CD4-positive, CD25-positive, alpha-beta regulatory T cell (primary cell): ENCODE data around the gene TTC12. TPM values are rescaled to one million over a fixed set of nuclear protein-coding genes. Genes with fewer than 3 reads are reported as not detected.

Source experiments
- ATAC-seq, 2 donors: fragments of 150-1000 bp; cut with Tn5 transposase; one replicate each; pipeline ENCODE4 v1.10.0; 2021; ENCODE audit warnings: low read depth in 2 of 2, moderate number of reproducible peaks in 2 of 2, moderate library complexity in 1 of 2
- DNase-seq, 3 donors: peaks; one replicate each; pipeline versions ENCODE4 v3.0.0 to v3.0.0-alpha.2; 2012 to 2022; ENCODE audit warnings: mixed read lengths in 1 of 3
- H3K27ac ChIP-seq: one replicate; pipeline ENCODE4 v1.7.0; 2013; ENCODE audit warnings: mild to moderate bottlenecking, low read length; ENCODE audit not compliant: insufficient read depth, poor library complexity, severe bottlenecking
- H3K27me3 ChIP-seq: one replicate; pipeline ENCODE4 v1.7.0; 2013; ENCODE audit warnings: low read length; ENCODE audit not compliant: control insufficient read depth, insufficient read depth
- H3K36me3 ChIP-seq: one replicate; pipeline ENCODE4 v1.7.0; 2013; ENCODE audit warnings: mild to moderate bottlenecking, low read length, moderate library complexity; ENCODE audit not compliant: control insufficient read depth, insufficient read depth
- H3K4me1 ChIP-seq: 2 replicates; pipeline ENCODE4 v1.7.0; 2013; ENCODE audit warnings: mild to moderate bottlenecking, low read length; ENCODE audit not compliant: insufficient read depth, control insufficient read depth, poor library complexity, severe bottlenecking
- H3K4me3 ChIP-seq: one replicate; pipeline ENCODE4 v1.7.0; 2013; ENCODE audit warnings: low read depth, mild to moderate bottlenecking, low read length, moderate library complexity
- H3K9me3 ChIP-seq, 2 experiments: 1 replicate in 1 of 2; 2 replicates in 1 of 2; pipeline ENCODE4 v1.7.0; 2013; ENCODE audit warnings: low read length in 2 of 2, mild to moderate bottlenecking in 1 of 2, moderate library complexity in 1 of 2; ENCODE audit not compliant: control insufficient read depth in 2 of 2
- H3K27ac Mint-ChIP-seq, 3 donors: one replicate each; pipeline ENCODE4 v1.8.0; 2020 to 2022; ENCODE audit warnings: mild to moderate bottlenecking in 3 of 3, mixed read lengths in 3 of 3, moderate library complexity in 2 of 3
- H3K27me3 Mint-ChIP-seq: one replicate; pipeline ENCODE4 v1.8.0; 2022; ENCODE audit warnings: mild to moderate bottlenecking, mixed read lengths
- H3K36me3 Mint-ChIP-seq: one replicate; pipeline ENCODE4 v1.8.0; 2020; ENCODE audit warnings: mixed read lengths
- H3K4me1 Mint-ChIP-seq, 4 donors: one replicate each; pipeline ENCODE4 v1.8.0; 2020 to 2022; ENCODE audit warnings: mixed read lengths in 4 of 4, mild to moderate bottlenecking in 1 of 4
- H3K4me3 Mint-ChIP-seq, 4 donors: one replicate each; pipeline ENCODE4 v1.8.0; 2020 to 2022; ENCODE audit warnings: mild to moderate bottlenecking in 4 of 4, mixed read lengths in 4 of 4, moderate library complexity in 3 of 4
- H3K9me3 Mint-ChIP-seq, 7 donors: one replicate each; pipeline ENCODE4 v1.8.0; 2020 to 2022; ENCODE audit warnings: mixed read lengths in 7 of 7, mild to moderate bottlenecking in 3 of 7, moderate library complexity in 2 of 7
- polyA plus RNA-seq, 4 donors: library from polyadenylated mRNA; unstranded; fragments of 300-500 nt; fragmentation: Illumina TruSeq; gene quantifications; one replicate each; pipeline ENCODE4 v1.2.3, GENCODE V29; 2021
- total RNA-seq: library from RNA; stranded (reverse); gene quantifications from one replicate; pipeline ENCODE4 v1.2.3, GENCODE V29; 2022

TTC12 gene
- total and polyA plus RNA-seq, 5 donors from 2014 or later, result 8.0 to 22.2 (median 10.6) TPM

DNA sequence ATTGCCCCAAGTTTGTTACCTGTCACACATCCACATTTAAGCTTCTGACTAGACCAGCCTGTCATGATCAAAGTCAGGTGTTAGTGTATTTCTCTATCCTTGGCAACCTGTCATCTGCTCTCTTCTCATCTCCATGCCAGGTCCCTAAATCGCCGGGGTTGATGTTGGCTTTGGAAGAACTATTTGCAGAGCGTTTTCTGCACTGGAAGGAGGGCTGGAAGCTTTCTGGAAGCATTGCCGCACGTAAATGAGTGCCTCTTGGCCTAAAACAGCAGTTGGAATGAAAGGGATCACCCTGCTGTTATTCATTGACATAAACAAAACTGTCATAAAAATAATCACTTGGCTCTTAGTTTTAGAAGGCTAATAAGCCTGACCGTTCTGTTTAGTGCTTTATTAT, 1.4 kb downstream of the TTC12 start:
- H3K4me1 ChIP-seq, result peaks cover 13% of the 10 kb centered on the region
- H3K9me3 ChIP-seq, result no peaks in the 10 kb centered on the region
- H3K27me3 Mint-ChIP-seq, result no peaks in the 10 kb centered on the region
- no peaks in the 10 kb centered on the region for H3K27me3 ChIP-seq
- peak overlapping the region; percentile 82 to 96 (median 90) for H3K4me3 Mint-ChIP-seq
- H3K9me3 Mint-ChIP-seq, result peaks cover 0 to 2% (median 0%) of the 10 kb centered on the region in 7 donors
- peaks cover 0 to 61% (median 34%) of the 10 kb centered on the region in 4 donors for H3K4me1 Mint-ChIP-seq
- peak overlapping the region; percentile 80 to 96 (median 94) for H3K27ac Mint-ChIP-seq
- no peak for ATAC-seq
- no peak overlapping the region for H3K27ac ChIP-seq
- no peak for DNase-seq
- H3K36me3 ChIP-seq, result peaks cover 21% of the 10 kb centered on the region
- H3K4me3 ChIP-seq, result peak overlapping the region; percentile 74
- peaks cover 30% of the 10 kb centered on the region for H3K36me3 Mint-ChIP-seq

DNA sequence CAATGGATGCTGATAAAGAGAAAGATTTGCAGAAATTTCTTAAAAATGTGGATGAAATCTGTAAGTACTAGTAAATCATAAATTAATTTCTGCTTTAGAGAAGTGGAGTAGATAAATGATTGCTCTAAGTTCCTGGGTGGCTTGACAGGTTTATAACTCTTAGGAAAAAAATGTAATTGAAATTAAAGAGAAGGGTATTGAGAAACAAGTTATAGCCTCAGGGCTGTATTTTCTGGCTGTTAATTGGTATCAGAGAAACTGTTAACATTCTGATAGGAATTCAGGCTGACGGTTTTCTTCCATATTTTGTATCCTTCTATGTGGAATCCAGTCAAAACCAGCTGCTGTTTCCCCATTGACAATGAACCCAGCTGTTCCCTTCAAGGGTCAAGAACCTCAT, 1.9 kb downstream of the TTC12 start:
- Histone ChIP-seq H3K4me1 (peaks cover 13% of the 10 kb centered on the region), H3K27me3 (no peaks in the 10 kb centered on the region), H3K27ac (no peak overlapping the region), H3K4me3 (no peak overlapping the region), H3K9me3 (no peaks in the 10 kb centered on the region), H3K36me3 (peaks cover 21% of the 10 kb centered on the region)
- H3K4me1 Mint-ChIP-seq, result peaks cover 0 to 61% (median 35%) of the 10 kb centered on the region in 4 donors
- peaks cover 0 to 2% (median 0%) of the 10 kb centered on the region in 7 donors for H3K9me3 Mint-ChIP-seq
- DNase-seq, result no peak
- peak overlapping the region in 1 of 3 donors; percentile 96 for H3K27ac Mint-ChIP-seq
- H3K4me3 Mint-ChIP-seq, result peak overlapping the region; percentile 4 to 96 (median 56)
- peaks cover 30% of the 10 kb centered on the region for H3K36me3 Mint-ChIP-seq
- H3K27me3 Mint-ChIP-seq, result no peaks in the 10 kb centered on the region
- ATAC-seq, result no peak

DNA sequence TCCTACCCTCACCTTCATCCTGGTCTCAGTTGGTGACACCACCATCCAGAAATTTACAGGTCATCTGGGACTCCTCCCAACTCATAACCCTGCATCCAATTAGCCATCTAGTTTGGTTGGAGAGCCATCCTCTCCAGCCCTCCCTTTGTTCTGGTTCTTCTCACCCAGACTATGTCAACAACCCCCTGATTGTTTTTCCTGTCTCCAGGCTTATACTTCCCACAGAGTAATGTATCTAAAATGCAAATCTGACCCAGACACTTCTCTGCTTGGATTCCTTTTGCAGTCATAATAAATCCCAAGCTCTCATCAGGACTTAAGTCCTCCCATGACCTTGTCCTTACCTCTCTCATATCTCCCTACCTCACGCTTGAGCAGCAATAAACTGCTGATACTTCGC, 3.0 kb downstream of the TTC12 start:
- peaks cover 0 to 61% (median 35%) of the 10 kb centered on the region in 4 donors for H3K4me1 Mint-ChIP-seq
- no peak for ATAC-seq

DNA sequence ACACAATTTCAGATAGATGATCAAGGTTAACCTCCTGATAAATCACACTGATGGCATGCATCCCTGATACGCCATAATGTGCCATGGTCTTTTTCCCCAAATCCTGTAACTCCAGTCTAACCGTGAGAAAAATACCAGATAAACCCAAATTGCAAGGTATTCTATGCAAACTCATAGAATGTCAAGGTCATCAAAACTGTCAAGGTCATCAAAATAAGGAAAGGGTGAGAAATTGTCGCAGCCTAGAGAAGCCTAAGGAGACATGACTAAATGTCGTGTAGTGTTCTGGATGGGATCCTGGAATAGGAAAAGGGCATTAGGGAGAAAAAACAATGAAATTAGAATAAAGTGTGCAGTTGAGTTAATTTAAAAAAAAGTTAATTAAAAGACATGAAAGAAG, 4.7 kb downstream of the TTC12 start:
- no peak overlapping the region for H3K27ac ChIP-seq
- H3K4me3 Mint-ChIP-seq, result no peak overlapping the region
- peaks cover 0 to 2% (median 0%) of the 10 kb centered on the region in 7 donors for H3K9me3 Mint-ChIP-seq
- no peaks in the 10 kb centered on the region for H3K9me3 ChIP-seq
- no peak for DNase-seq
- no peak overlapping the region for H3K4me3 ChIP-seq
- no peak for ATAC-seq
- H3K36me3 Mint-ChIP-seq, result peaks cover 45% of the 10 kb centered on the region
- peak overlapping the region in 1 of 3 donors; percentile 20 for H3K27ac Mint-ChIP-seq
- peaks cover 31% of the 10 kb centered on the region for H3K36me3 ChIP-seq
- peaks cover 0 to 47% (median 31%) of the 10 kb centered on the region in 4 donors for H3K4me1 Mint-ChIP-seq
- peaks cover 6% of the 10 kb centered on the region for H3K4me1 ChIP-seq
- H3K27me3 Mint-ChIP-seq, result no peaks in the 10 kb centered on the region
- no peaks in the 10 kb centered on the region for H3K27me3 ChIP-seq

More for the DNA sequence above, 3.0 kb downstream of the TTC12 start:
- Mint-ChIP-seq H3K27ac (peak overlapping the region in 1 of 3 donors; percentile 12), H3K4me3 (peak overlapping the region in 3 of 4 donors; percentile 46 to 82 (median 49)), H3K9me3 (peaks cover 0 to 2% (median 0%) of the 10 kb centered on the region in 7 donors), H3K27me3 (no peaks in the 10 kb centered on the region), H3K36me3 (peaks cover 34% of the 10 kb centered on the region)
- H3K36me3 ChIP-seq, result peaks cover 21% of the 10 kb centered on the region
- peaks cover 13% of the 10 kb centered on the region for H3K4me1 ChIP-seq
- H3K4me3 ChIP-seq, result no peak overlapping the region
- H3K9me3 ChIP-seq, result no peaks in the 10 kb centered on the region
- no peaks in the 10 kb centered on the region for H3K27me3 ChIP-seq
- no peak overlapping the region for H3K27ac ChIP-seq
- DNase-seq, result no peak

DNA sequence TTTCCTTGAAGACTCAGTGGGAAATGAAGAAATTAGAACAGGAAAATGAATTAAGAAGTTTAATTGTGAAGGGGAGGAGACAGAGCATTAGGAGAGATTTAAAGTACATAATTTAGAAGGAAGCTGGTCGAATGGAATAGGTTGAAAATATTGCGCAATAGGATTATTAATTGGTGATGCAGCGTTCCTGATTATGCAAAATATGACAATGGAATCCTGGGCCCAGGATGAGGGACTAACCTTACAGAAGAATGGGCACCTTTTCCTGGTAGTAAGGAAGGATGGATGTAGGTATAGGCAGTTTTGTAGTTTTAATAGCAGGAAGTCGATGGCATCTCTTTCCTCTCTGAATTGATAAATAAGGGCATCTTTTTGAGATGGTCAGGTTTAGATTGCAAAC, 7.8 kb downstream of the TTC12 start:
- H3K27ac ChIP-seq, result no peak overlapping the region
- H3K9me3 ChIP-seq, result no peaks in the 10 kb centered on the region
- no peaks in the 10 kb centered on the region for H3K27me3 ChIP-seq
- ATAC-seq, result no peak
- no peak overlapping the region for H3K4me3 ChIP-seq
- Mint-ChIP-seq H3K4me3 (no peak overlapping the region), H3K27ac (no peak overlapping the region), H3K4me1 (peaks cover 0 to 27% (median 17%) of the 10 kb centered on the region in 4 donors), H3K9me3 (peaks cover 0 to 2% (median 0%) of the 10 kb centered on the region in 7 donors), H3K27me3 (no peaks in the 10 kb centered on the region), H3K36me3 (peaks cover 71% of the 10 kb centered on the region)
- H3K4me1 ChIP-seq, result no peaks in the 10 kb centered on the region
- DNase-seq, result no peak
- peaks cover 53% of the 10 kb centered on the region for H3K36me3 ChIP-seq

DNA sequence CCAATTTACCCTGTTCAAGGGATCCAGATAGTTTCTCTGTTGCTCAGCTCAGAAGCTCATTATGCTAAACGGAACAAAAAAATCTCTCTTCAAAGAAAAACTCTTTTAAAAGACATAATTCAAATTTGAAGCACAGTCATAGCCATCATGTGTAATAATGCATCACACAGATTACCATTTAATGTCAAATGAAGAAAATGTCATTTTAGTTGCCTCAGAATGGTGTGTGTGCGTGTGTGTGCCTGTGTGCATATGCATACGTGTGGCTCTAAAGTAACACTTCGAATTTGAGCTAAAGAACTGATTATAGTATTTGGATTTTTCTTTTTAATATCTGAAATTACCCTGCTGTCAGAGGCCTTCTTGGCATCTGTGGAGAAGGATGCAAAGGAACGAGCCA, 9.9 kb downstream of the TTC12 start:
- no peak overlapping the region for H3K27ac Mint-ChIP-seq

DNA sequence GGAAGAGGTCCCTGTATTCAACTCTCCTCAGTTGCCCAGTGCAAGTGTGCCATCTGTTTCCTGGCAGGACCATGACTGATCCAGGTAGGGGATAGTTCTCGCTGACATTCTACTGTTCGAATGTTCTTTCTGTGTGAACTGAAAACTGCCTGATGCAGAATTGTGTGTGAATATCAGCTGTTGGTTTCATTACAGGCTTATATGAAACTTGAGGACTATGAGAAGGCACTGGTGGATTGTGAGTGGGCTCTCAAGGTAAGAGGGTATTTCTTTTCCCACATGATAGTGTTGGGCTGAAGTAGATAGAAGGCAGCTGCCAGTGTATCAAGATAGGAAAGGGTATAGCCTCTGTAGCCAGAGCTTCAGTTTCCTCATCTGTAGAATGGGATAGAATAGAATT, 15.3 kb downstream of the TTC12 start:
- Mint-ChIP-seq H3K36me3 (peaks cover 76% of the 10 kb centered on the region), H3K27me3 (no peaks in the 10 kb centered on the region), H3K4me1 (no peaks in the 10 kb centered on the region), H3K27ac (peak overlapping the region in 1 of 3 donors; percentile 21), H3K4me3 (no peak overlapping the region), H3K9me3 (no peaks in the 10 kb centered on the region)
- Histone ChIP-seq H3K9me3 (no peaks in the 10 kb centered on the region), H3K27me3 (no peaks in the 10 kb centered on the region), H3K4me1 (no peaks in the 10 kb centered on the region), H3K4me3 (no peak overlapping the region), H3K27ac (no peak overlapping the region), H3K36me3 (peaks cover 92% of the 10 kb centered on the region)
- no peak for ATAC-seq
- no peak for DNase-seq

More for the DNA sequence above, 9.9 kb downstream of the TTC12 start:
- no peaks in the 10 kb centered on the region for H3K9me3 ChIP-seq
- no peaks in the 10 kb centered on the region for H3K9me3 Mint-ChIP-seq
- peaks cover 0 to 16% (median 5%) of the 10 kb centered on the region in 4 donors for H3K4me1 Mint-ChIP-seq
- H3K27me3 Mint-ChIP-seq, result no peaks in the 10 kb centered on the region
- DNase-seq (no peak), ATAC-seq (no peak)
- H3K36me3 Mint-ChIP-seq, result peaks cover 69% of the 10 kb centered on the region
- no peak overlapping the region for H3K4me3 ChIP-seq
- H3K4me3 Mint-ChIP-seq, result no peak overlapping the region
- no peak overlapping the region for H3K27ac ChIP-seq
- no peaks in the 10 kb centered on the region for H3K27me3 ChIP-seq
- peaks cover 63% of the 10 kb centered on the region for H3K36me3 ChIP-seq
- no peaks in the 10 kb centered on the region for H3K4me1 ChIP-seq

DNA sequence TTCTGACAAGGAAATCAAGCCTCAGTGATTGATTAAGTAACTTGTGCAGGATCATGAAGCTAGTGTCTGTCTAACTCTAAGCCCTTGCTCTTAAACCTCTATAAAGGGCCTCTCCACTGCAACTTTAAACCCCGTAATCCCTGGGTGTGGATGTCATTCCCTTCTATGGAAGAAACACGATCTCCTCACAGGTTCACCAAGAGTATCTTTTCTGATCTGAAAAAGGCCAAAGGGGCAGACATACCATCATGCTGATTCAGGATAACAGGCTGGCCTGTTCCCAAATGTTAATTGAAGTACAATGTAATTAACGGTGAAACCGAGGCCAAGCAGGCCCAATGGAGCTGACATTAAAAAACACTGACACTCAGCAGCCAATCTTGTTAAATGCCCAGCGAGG, 17.1 kb downstream of the TTC12 start:
- Histone ChIP-seq H3K9me3 (no peaks in the 10 kb centered on the region), H3K4me3 (no peak overlapping the region), H3K4me1 (no peaks in the 10 kb centered on the region), H3K27me3 (no peaks in the 10 kb centered on the region), H3K27ac (no peak overlapping the region), H3K36me3 (peaks cover 92% of the 10 kb centered on the region)
- ATAC-seq (no peak), DNase-seq (no peak)
- Mint-ChIP-seq H3K4me3 (no peak overlapping the region), H3K9me3 (no peaks in the 10 kb centered on the region), H3K27me3 (no peaks in the 10 kb centered on the region), H3K27ac (peak overlapping the region in 1 of 3 donors; percentile 13), H3K4me1 (no peaks in the 10 kb centered on the region), H3K36me3 (peaks cover 75% of the 10 kb centered on the region)
